Neural progenitor cell (in vitro differentiated cells): ENCODE measurements around the gene TSPAN16.

Source experiments
- EZH2 ChIP-seq: fragments of 200-600 bp; sonication (generic); IDR thresholded peaks from 2 replicates; pipeline ENCODE4 v1.6.1; 2017; ENCODE audit warnings: antibody characterized with exemption, mild to moderate bottlenecking, moderate library complexity
- EZH2phosphoT487 ChIP-seq: fragments of 200-600 bp; sonication (generic); IDR thresholded peaks from 2 replicates; pipeline ENCODE4 v1.6.1; 2017; ENCODE audit warnings: antibody characterized with exemption
- TF ChIP-seq, protein P1 (sequence below): fragments of 200-600 bp; sonication (generic); IDR thresholded peaks from 2 replicates; pipeline ENCODE4 v1.5.1; 2017; ENCODE audit warnings: antibody characterized with exemption, mild to moderate bottlenecking

DNA sequence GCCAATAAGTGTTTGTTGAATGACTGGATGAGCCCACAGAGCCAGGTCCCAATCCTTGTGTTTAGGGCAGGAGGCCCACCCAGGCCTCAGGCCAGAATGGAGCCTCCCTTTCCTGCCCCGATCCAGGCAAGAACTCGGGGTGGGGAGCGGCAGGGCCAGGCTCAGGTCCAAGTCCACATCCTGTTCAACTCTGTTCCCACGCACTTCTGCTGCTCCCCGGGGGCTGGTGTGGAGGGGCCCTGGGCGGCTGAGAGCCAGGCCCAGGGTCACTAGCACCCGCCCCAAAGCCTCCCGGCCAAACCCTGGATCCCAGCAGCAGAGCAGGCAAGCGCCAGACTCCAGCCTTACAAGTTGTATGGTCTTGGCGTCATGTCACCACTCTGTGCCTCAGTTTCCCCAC is 48.6 kb upstream of the TSPAN16 start:
- TF ChIP-seq, protein P1, sequence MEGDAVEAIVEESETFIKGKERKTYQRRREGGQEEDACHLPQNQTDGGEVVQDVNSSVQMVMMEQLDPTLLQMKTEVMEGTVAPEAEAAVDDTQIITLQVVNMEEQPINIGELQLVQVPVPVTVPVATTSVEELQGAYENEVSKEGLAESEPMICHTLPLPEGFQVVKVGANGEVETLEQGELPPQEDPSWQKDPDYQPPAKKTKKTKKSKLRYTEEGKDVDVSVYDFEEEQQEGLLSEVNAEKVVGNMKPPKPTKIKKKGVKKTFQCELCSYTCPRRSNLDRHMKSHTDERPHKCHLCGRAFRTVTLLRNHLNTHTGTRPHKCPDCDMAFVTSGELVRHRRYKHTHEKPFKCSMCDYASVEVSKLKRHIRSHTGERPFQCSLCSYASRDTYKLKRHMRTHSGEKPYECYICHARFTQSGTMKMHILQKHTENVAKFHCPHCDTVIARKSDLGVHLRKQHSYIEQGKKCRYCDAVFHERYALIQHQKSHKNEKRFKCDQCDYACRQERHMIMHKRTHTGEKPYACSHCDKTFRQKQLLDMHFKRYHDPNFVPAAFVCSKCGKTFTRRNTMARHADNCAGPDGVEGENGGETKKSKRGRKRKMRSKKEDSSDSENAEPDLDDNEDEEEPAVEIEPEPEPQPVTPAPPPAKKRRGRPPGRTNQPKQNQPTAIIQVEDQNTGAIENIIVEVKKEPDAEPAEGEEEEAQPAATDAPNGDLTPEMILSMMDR, result no peak
- no peak for TF ChIP-seq EZH2
- no peak for TF ChIP-seq EZH2phosphoT487
